Measurements from ENCODE around the gene FUT4. TPM values are rescaled to one million over a fixed set of nuclear protein-coding genes. Genes with fewer than 3 reads are reported as not detected.
A peak's percentile ranks its signal among the peaks of the same experiment; 100 is the strongest.
"Not testable (repeated sequence)": the region's sequence is repeated elsewhere in the genome, so short reads cannot be mapped to it uniquely, and the experiment has no call there.

Gene FUT4
- total RNA-seq, 2 donors from 2014 or later, result 3.9 to 5.4 TPM

DNA sequence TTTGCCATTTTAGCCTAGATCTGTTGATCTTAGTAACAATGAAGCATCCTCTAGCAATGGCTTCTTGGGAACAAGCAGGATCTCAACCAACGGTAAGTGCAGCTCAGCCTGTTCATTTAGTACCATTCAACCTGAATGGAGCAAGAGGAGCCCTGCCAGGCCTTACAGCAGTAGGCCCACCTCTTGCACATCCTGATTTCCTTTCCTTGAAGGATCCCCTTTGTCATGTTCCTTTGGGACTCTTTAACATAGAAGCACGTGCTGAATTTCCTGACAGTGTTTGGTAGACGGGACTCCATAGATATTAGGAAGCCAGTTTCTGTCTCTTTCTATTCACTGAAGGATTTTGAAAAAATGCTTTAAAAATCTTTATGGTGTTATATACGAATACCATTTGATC is 25.0 kb downstream of the FUT4 start:
- H3K36me3 Mint-ChIP-seq (ENCODE audit: low read depth), result no peaks in the 10 kb centered on the region
- H3K4me3 Mint-ChIP-seq, result no peak overlapping the region
- no peaks in the 10 kb centered on the region for H3K27me3 Mint-ChIP-seq
- ATAC-seq (replicated peaks), result no peak
- no peaks in the 10 kb centered on the region for H3K4me1 Mint-ChIP-seq
- H3K27ac Mint-ChIP-seq, result no peak overlapping the region
- no peaks in the 10 kb centered on the region for H3K9me3 Mint-ChIP-seq

GRCh38 chr11:94572975-94573374 is 29.3 kb downstream of the FUT4 start:
- not testable (repeated sequence) for H3K9me3 Mint-ChIP-seq, H3K27ac Mint-ChIP-seq

GRCh38 chr11:94574193-94574961 is 30.7 kb downstream of the FUT4 start:
- H3K4me1 Mint-ChIP-seq, result no peaks in the 10 kb centered on the region
- no peak overlapping the region for H3K4me3 Mint-ChIP-seq
- no peaks in the 10 kb centered on the region for H3K27me3 Mint-ChIP-seq
- H3K9me3 Mint-ChIP-seq, result no peaks in the 10 kb centered on the region
- H3K27ac Mint-ChIP-seq, result no peak overlapping the region
- no peaks in the 10 kb centered on the region for H3K36me3 Mint-ChIP-seq (ENCODE audit: low read depth)
- ATAC-seq (replicated peaks), result no peak

More at GRCh38 chr11:94572975-94573374, 29.3 kb downstream of the FUT4 start:
- H3K27me3 Mint-ChIP-seq; H3K4me1 Mint-ChIP-seq; H3K4me3 Mint-ChIP-seq; H3K36me3 Mint-ChIP-seq (ENCODE audit: low read depth); ATAC-seq (replicated peaks): not testable (repeated sequence)

DNA sequence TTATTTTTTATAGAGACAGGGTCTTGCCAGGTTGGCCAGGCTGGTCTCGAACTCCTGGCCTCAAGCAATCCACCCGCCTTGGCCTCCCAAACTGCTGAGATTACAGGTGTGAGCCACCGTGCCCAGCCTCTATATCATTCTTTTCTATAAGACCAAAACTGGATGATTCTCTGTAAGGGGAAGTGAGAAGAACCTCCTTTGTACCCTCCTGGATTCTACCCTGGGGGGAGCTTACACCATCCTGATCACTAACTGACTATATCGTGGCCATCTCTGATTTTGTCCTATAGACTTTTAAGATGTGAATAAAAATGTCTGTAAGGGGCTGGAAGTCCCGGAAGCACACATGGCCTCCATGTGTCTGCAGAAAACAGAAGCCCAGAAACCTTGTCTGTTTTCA is 32.6 kb downstream of the FUT4 start:
- H3K36me3 Mint-ChIP-seq (ENCODE audit: low read depth), result no peaks in the 10 kb centered on the region
- H3K4me3 Mint-ChIP-seq, result no peak overlapping the region

DNA sequence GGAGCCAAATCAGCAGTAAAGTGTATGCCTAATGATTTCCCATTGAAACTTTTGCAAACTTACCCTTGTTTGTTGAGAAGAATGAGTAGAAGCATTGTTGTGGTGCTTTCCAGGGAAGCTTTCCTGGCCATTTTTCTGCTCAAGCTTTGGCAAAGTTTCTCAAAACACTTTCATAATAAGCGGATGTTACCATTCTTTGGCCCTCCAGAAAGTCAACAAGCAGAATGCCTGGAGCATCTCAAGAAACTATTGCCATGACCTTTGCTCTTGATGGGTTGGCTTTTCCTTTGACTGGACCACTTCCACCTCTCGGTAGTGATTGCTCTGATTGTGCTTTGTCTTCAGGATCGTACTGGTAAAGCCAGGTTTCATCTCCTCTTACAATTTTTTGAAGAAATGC is 34.1 kb downstream of the FUT4 start:
- ATAC-seq (replicated peaks), result no peak
- Mint-ChIP-seq H3K4me3 (no peak overlapping the region), H3K4me1 (no peaks in the 10 kb centered on the region), H3K9me3 (no peaks in the 10 kb centered on the region), H3K27me3 (peaks cover 4% of the 10 kb centered on the region), H3K27ac (no peak overlapping the region), H3K36me3 (ENCODE audit: low read depth) (no peaks in the 10 kb centered on the region)

More for the DNA sequence above, 32.6 kb downstream of the FUT4 start:
- Mint-ChIP-seq H3K4me1 (no peaks in the 10 kb centered on the region), H3K27ac (no peak overlapping the region), H3K9me3 (no peaks in the 10 kb centered on the region), H3K27me3 (peaks cover 3% of the 10 kb centered on the region)
- ATAC-seq (replicated peaks), result no peak

DNA sequence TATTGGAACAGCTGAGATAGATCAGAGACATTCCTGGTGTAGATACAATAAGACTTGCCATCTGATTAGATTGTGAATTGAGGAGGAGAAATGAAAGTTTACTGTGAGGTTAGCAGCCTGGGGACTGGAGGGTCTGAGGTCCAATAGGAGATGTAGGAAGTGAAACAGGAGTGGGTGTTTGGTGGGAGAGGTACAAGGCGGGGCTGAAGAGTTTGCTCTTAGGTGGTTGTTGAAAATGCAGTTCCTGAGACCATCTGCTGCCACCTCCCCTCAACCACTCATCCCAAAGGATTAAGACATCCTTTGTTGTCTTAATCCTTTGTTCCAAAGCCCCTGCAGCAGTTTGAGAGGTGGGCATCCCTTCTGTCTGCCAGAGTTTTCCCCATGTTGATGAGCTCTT is 38.2 kb downstream of the FUT4 start:
- Mint-ChIP-seq H3K4me1 (no peaks in the 10 kb centered on the region), H3K27me3 (peaks cover 4% of the 10 kb centered on the region), H3K27ac (peak overlapping the region; percentile 2), H3K36me3 (ENCODE audit: low read depth) (no peaks in the 10 kb centered on the region), H3K4me3 (no peak overlapping the region), H3K9me3 (no peaks in the 10 kb centered on the region)
- no peak for ATAC-seq (replicated peaks)

GRCh38 chr11:94583213-94583865 is 39.6 kb downstream of the FUT4 start:
- ATAC-seq (replicated peaks), result no peak

GRCh38 chr11:94583866-94584500 is 40.3 kb downstream of the FUT4 start:
- Mint-ChIP-seq H3K4me3 (no peak overlapping the region), H3K9me3 (no peaks in the 10 kb centered on the region), H3K4me1 (no peaks in the 10 kb centered on the region), H3K36me3 (ENCODE audit: low read depth) (no peaks in the 10 kb centered on the region), H3K27ac (peak overlapping the region; percentile 52), H3K27me3 (peaks cover 4% of the 10 kb centered on the region)
- no peak for ATAC-seq (replicated peaks)

More at GRCh38 chr11:94583213-94583865, 39.6 kb downstream of the FUT4 start:
- peaks cover 4% of the 10 kb centered on the region for H3K27me3 Mint-ChIP-seq
- no peaks in the 10 kb centered on the region for H3K36me3 Mint-ChIP-seq (ENCODE audit: low read depth)
- H3K9me3 Mint-ChIP-seq, result no peaks in the 10 kb centered on the region
- H3K27ac Mint-ChIP-seq, result no peak overlapping the region
- no peaks in the 10 kb centered on the region for H3K4me1 Mint-ChIP-seq
- no peak overlapping the region for H3K4me3 Mint-ChIP-seq

GRCh38 chr11:94584978-94585377 is 41.3 kb downstream of the FUT4 start:
- Mint-ChIP-seq H3K27ac (no peak overlapping the region), H3K9me3 (no peaks in the 10 kb centered on the region), H3K4me3 (no peak overlapping the region), H3K4me1 (no peaks in the 10 kb centered on the region), H3K36me3 (ENCODE audit: low read depth) (no peaks in the 10 kb centered on the region), H3K27me3 (peaks cover 4% of the 10 kb centered on the region)
- no peak for ATAC-seq (replicated peaks)

GRCh38 chr11:94585399-94585798 is 41.7 kb downstream of the FUT4 start:
- ATAC-seq (replicated peaks), result no peak
- Mint-ChIP-seq H3K4me3 (no peak overlapping the region), H3K4me1 (no peaks in the 10 kb centered on the region), H3K27ac (no peak overlapping the region), H3K9me3 (no peaks in the 10 kb centered on the region), H3K36me3 (ENCODE audit: low read depth) (no peaks in the 10 kb centered on the region), H3K27me3 (peaks cover 4% of the 10 kb centered on the region)

DNA sequence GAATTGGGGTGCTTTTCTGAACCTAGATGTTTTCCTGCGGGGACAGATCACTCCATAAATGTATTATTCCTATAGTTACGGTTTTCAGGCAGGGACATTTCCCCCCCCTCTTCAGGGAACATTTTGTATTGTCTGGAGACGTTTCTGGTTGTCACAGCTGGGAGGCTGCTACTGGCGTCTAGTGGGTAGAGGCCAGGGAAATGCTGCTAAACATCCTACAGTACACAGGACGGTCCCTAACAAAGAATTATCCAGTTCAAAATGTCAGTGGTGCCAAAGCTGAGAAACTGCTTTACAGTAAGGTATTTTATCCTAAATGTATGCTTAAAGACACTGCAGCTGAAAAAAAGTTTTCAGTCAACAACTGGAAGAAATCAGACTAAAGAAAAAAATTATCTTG is 42.8 kb downstream of the FUT4 start:
- Mint-ChIP-seq H3K36me3 (ENCODE audit: low read depth) (no peaks in the 10 kb centered on the region), H3K9me3 (no peaks in the 10 kb centered on the region), H3K4me1 (no peaks in the 10 kb centered on the region), H3K4me3 (no peak overlapping the region), H3K27me3 (no peaks in the 10 kb centered on the region), H3K27ac (no peak overlapping the region)
- ATAC-seq (replicated peaks), result no peak

- Mint-ChIP-seq H3K27ac (no peak overlapping the region), H3K36me3 (ENCODE audit: low read depth) (no peaks in the 10 kb centered on the region), H3K27me3 (no peaks in the 10 kb centered on the region), H3K9me3 (no peaks in the 10 kb centered on the region), H3K4me3 (no peak overlapping the region), H3K4me1 (no peaks in the 10 kb centered on the region)
- ATAC-seq (replicated peaks), result no peak
Observed at GRCh38 chr11:94586978-94587377, 43.3 kb downstream of the FUT4 start.

DNA sequence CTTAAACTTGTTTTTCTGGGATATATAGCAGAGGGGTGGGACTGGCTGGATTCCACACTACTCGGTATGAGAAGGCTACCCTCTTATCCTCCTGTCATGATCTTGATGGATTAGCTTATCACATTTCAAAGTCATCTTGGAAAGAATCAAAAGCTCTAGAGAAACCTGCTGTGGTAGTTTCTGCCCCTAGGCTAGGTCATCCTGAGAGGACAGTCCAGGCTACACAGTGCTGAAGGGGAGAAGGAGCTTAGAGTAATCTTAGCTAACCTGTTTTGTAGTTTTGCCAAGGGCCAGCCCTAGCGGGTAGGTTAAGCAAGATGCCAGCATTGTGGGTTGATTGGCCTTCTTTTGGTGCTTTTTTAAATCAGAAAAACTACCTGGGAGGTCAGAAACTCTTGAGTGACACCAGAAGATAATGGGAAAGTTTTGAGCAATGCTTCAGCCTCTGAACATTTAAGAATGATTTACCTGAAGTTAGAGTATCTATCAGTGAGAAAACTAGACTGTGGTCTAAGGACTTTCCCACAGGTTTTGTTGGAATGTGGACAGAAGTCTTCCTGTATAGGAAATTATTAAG is 44.7 kb downstream of the FUT4 start:
- ATAC-seq (replicated peaks), result no peak
- Mint-ChIP-seq H3K36me3 (ENCODE audit: low read depth) (no peaks in the 10 kb centered on the region), H3K4me1 (no peaks in the 10 kb centered on the region), H3K27ac (no peak overlapping the region), H3K4me3 (no peak overlapping the region), H3K27me3 (no peaks in the 10 kb centered on the region), H3K9me3 (no peaks in the 10 kb centered on the region)

DNA sequence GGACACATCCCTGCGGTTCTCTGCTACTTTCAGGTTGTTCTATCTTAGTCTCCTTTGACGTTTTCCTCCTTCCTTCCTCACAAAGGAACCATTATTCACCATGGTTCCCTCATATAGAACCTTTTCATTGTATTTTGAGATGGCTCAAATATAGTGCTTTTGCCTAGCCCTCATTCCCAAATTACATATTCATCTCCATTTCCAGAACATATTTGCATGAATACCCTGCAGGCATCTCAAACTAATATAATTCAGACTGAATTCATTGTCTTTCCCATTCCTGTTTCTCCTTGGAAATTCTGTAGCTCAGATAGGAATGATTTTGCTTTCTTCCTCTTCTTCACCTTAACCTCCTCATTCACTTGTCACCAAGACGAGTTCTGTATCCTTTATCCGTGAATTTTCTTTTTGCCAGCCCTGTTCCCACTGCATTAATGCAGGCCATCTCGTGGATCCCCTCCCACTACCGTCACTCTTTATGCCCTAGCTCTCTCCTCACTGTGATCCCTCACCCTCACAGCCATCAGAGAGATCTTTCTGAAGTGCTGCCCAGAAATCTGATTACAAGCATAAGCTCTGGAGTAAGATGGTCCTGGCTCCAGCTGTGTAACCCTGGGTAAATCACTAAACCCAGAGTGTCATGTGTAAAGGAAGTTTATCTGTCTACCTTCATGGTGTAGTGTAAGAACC is 46.8 kb downstream of the FUT4 start:
- no peaks in the 10 kb centered on the region for H3K27me3 Mint-ChIP-seq
- no peak for ATAC-seq (replicated peaks)
- no peaks in the 10 kb centered on the region for H3K9me3 Mint-ChIP-seq
- H3K36me3 Mint-ChIP-seq (ENCODE audit: low read depth), result no peaks in the 10 kb centered on the region
- no peak overlapping the region for H3K27ac Mint-ChIP-seq
- no peaks in the 10 kb centered on the region for H3K4me1 Mint-ChIP-seq
- H3K4me3 Mint-ChIP-seq, result no peak overlapping the region

Data from activated T-helper 17 cell treated with anti-CD3 and anti-CD28 coated beads, Interleukin-2, amount 50 U/mL, for 72 hours (primary cell).